ENCODE results near the gene TMEM143. TPM values are rescaled to one million over a fixed set of nuclear protein-coding genes. Genes with fewer than 3 reads are reported as not detected.

Gene TMEM143
- total and polyA plus RNA-seq, 10 of the 15 experiments (the other 5 are each of a cell fraction or from before 2014, with no cell fraction given) = 1.5 to 19.5 (median 10.1) TPM

GRCh38 chr19:48381178-48381950 is 17.6 kb upstream of the TMEM143 start (continued):
- TF ChIP-seq E2F4 (IDR thresholded peaks at IDR 0.05; ENCODE audit: low read depth, low read length) (no peak), NFYA (IDR thresholded peaks at IDR 0.05; ENCODE audit: borderline replicate concordance, low read depth, low read length) (no peak)

- H3K27me3 ChIP-seq (replicated peaks in 1 of 2; ENCODE audit: control insufficient read depth in 2 of 2, insufficient read depth in 2 of 2, low read length in 1 of 2) = no peaks in the 10 kb centered on the region
- H3K4me1 ChIP-seq (ENCODE audit: control insufficient read depth, insufficient read depth, low read length) = no peaks in the 10 kb centered on the region
- H3K9ac ChIP-seq (ENCODE audit: control insufficient read depth, insufficient read depth, low read length) = no peak overlapping the region
- in situ Hi-C loops (cut with MboI) = no loop called here
- FAIRE-seq (no peak), DNase-seq (ENCODE audit: low read depth, low spot score) (no peak), ATAC-seq (no peak)
- ChIA-PET SMC1A (ENCODE audit: uncharacterized antibody, unreplicated experiment) (no interaction called here), POLR2A (no interaction called here), CTCF (interaction anchor here (2.5 kb wide), 1 partner anchor 12 kb away, joined by 10 read pairs; the partner anchor contains the start of gene KDELR1), RAD21 (ENCODE audit: unreplicated experiment) (no interaction called here)
- no peak overlapping the region for H3K4me3 ChIP-seq
- BruUV-seq (replicated peaks) = no TSS peak
- no peak overlapping the region for H3K4me2 ChIP-seq (ENCODE audit: control insufficient read depth, insufficient read depth)
- H3K9me3 ChIP-seq (replicated peaks; ENCODE audit: control insufficient read depth, insufficient read depth, low read length) = no peaks in the 10 kb centered on the region
- 81% methylated on average over 5 of the region's 5 CpGs for WGBS (ENCODE audit: insufficient coverage, insufficient replicate concordance, low lambda C conversion rate, missing lambda C conversion rate)
- intact Hi-C loops (cut with micrococcal nuclease; ENCODE audit: unreplicated experiment) = no loop called here
- H4K20me1 ChIP-seq (ENCODE audit: control insufficient read depth, insufficient read depth) = no peaks in the 10 kb centered on the region
- H3K79me2 ChIP-seq (ENCODE audit: control insufficient read depth, insufficient read depth, low read length) = no peaks in the 10 kb centered on the region
- H2AFZ ChIP-seq (ENCODE audit: control insufficient read depth, low read depth, low read length) = no peak overlapping the region
- no peak overlapping the region for H3K27ac ChIP-seq (ENCODE audit: control insufficient read depth, insufficient read depth)
- peaks cover 0 to 5% of the 10 kb centered on the region in 2 experiments; a peak in 2 of 4 replicates for H3K36me3 ChIP-seq (ENCODE audit: control insufficient read depth in 2 of 2, insufficient read depth in 2 of 2, low read length in 1 of 2)
- TF ChIP-seq TBL1XR1 (IDR thresholded peaks at IDR 0.05; ENCODE audit: low read depth, low read length) (no peak), STAT3 (IDR thresholded peaks at IDR 0.05; ENCODE audit: low read depth, low read length) (no peak), RELB (IDR thresholded peaks at IDR 0.05; ENCODE audit: low read depth) (no peak), IRF4 (IDR thresholded peaks at IDR 0.05; ENCODE audit: low read depth, low read length) (no peak), MAX (IDR thresholded peaks at IDR 0.05; ENCODE audit: low read depth, low read length) (no peak), NRF1 (conservative IDR thresholded peaks at IDR 0.05; ENCODE audit: low read depth, low read length) (no peak), CBFB (IDR thresholded peaks at IDR 0.05; ENCODE audit: low read depth) (no peak), CBX3 (IDR thresholded peaks at IDR 0.05; ENCODE audit: borderline replicate concordance, low read depth) (no peak), NR2F1 (conservative IDR thresholded peaks at IDR 0.05) (no peak), ETV6 (conservative IDR thresholded peaks at IDR 0.05 in 1 of 2, IDR thresholded peaks at IDR 0.05 in 1 of 2; ENCODE audit: borderline replicate concordance in 1 of 2, low read depth in 1 of 2) (no peak), USF1 (IDR thresholded peaks at IDR 0.05; ENCODE audit: borderline replicate concordance, extremely low read length, insufficient read depth, low read depth, low read length) (no peak), IKZF1 (conservative IDR thresholded peaks at IDR 0.05) (no peak), KAT2A (conservative IDR thresholded peaks at IDR 0.05; ENCODE audit: control insufficient read depth, low read depth, low read length) (no peak), GABPA (IDR thresholded peaks at IDR 0.05; ENCODE audit: low read depth) (no peak), ZNF384 (IDR thresholded peaks at IDR 0.05; ENCODE audit: borderline replicate concordance, low read depth, low read length) (no peak)
Observed at GRCh38 chr19:48379058-48379457, 15.3 kb upstream of the TMEM143 start.

Measured in GM12878 (cell line).